GM21529 (cell line): ENCODE data around the gene NQO2.
A peak's percentile ranks its signal among the peaks of the same experiment; 100 is the strongest.
"Not testable (repeated sequence)": the region's sequence is repeated elsewhere in the genome, so short reads cannot be mapped to it uniquely, and the experiment has no call there.

Experiments used
- ATAC-seq: cut with Tn5 transposase; IDR thresholded peaks from one replicate; pipeline ENCODE4 v1.9.1; 2021; ENCODE audit not compliant: unreplicated experiment

The NQO2 gene

GRCh38 chr6:2969549-2969948 is 30.1 kb upstream of the NQO2 start:
- ATAC-seq, result no peak

- ATAC-seq, result no peak
Observed at GRCh38 chr6:2970034-2970685, 29.5 kb upstream of the NQO2 start.

GRCh38 chr6:2970753-2971419 is 28.8 kb upstream of the NQO2 start:
- peak; percentile 70 for ATAC-seq

GRCh38 chr6:2971420-2972218 is 28.1 kb upstream of the NQO2 start, which contains the start of gene SERPINB6:
Gene SERPINB6, minus strand, starts transcription at chr6:2971567. Its CDS starts 12,235 bp downstream, at chr6:2959332.
- ATAC-seq, result peak; percentile 37

- ATAC-seq, result not testable (repeated sequence)
Observed at GRCh38 chr6:2972219-2972487, 27.5 kb upstream of the NQO2 start.

GRCh38 chr6:2972685-2973084 is 27.0 kb upstream of the NQO2 start:
- not testable (repeated sequence) for ATAC-seq

GRCh38 chr6:2973180-2973579 is 26.5 kb upstream of the NQO2 start:
- ATAC-seq, result not testable (repeated sequence)

GRCh38 chr6:2973676-2974075 is 26.0 kb upstream of the NQO2 start:
- no peak for ATAC-seq

- no peak for ATAC-seq
Observed at GRCh38 chr6:2976060-2976459, 23.6 kb upstream of the NQO2 start.

GRCh38 chr6:2976571-2977085 is 23.1 kb upstream of the NQO2 start:
- no peak for ATAC-seq

GRCh38 chr6:2977290-2977689 is 22.4 kb upstream of the NQO2 start:
- no peak for ATAC-seq

- ATAC-seq, result no peak
Observed at GRCh38 chr6:2977799-2978590, 21.7 kb upstream of the NQO2 start.

GRCh38 chr6:2978923-2979322 is 20.8 kb upstream of the NQO2 start:
- ATAC-seq, result no peak

- no peak for ATAC-seq
Observed at GRCh38 chr6:2979819-2980464, 19.8 kb upstream of the NQO2 start.

- no peak for ATAC-seq
Observed at GRCh38 chr6:2980465-2980855, 19.2 kb upstream of the NQO2 start.

GRCh38 chr6:2982426-2983117 is 17.1 kb upstream of the NQO2 start:
- no peak for ATAC-seq

GRCh38 chr6:2984738-2985406 is 14.8 kb upstream of the NQO2 start:
- no peak for ATAC-seq

GRCh38 chr6:2986722-2987221 is 12.9 kb upstream of the NQO2 start:
- ATAC-seq, result no peak

- ATAC-seq, result no peak
Observed at GRCh38 chr6:2988094-2988425, 11.6 kb upstream of the NQO2 start.
